Epithelial cell of prostate (primary cell): Measurements from ENCODE around the gene OR6S1.
"Not testable (repeated sequence)": the region's sequence is repeated elsewhere in the genome, so short reads cannot be mapped to it uniquely, and the experiment has no call there.

ENCODE experiments used
- DNase-seq: peaks from one replicate; pipeline ENCODE4 v3.0.0-alpha.2; 2011; ENCODE audit warnings: low read depth, low spot score
- H3K27ac ChIP-seq: fragments of 450-650 bp; 2 replicates; pipeline ENCODE4 v1.5.1; 2017; ENCODE audit warnings: mild to moderate bottlenecking

Gene OR6S1

GRCh38 chr14:20613094-20614037, 28.1 kb downstream of the OR6S1 start:
- peak; percentile 95 for DNase-seq
- H3K27ac ChIP-seq = peak overlapping the region; percentile 66

GRCh38 chr14:20612403-20612802, 29.1 kb downstream of the OR6S1 start:
- peak overlapping the region; percentile 66 for H3K27ac ChIP-seq
- DNase-seq = no peak

DNA sequence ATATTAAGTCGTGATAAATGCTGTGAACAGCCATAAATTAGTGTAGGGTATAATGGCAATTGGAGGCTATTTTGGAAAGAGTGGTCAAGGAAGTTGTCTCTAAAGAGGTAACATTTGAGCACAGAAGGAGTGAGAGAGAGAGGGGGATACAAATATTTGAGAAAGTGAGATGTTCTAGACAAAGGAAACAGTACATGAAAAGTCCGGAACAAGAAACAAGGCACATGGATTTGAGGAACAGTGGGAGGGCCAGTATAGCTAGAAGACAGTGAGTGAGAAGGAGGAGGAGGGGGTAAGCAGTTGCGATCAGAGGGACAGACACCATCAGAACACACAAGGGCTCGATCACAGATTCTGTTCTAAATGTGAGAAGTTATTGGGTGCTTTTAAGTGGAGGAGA, 30.2 kb downstream of the OR6S1 start:
- no peak for DNase-seq
- H3K27ac ChIP-seq = no peak overlapping the region

- no peak for DNase-seq
- H3K27ac ChIP-seq = peak overlapping the region; percentile 45
These were observed 31.3 kb downstream of the OR6S1 start for GRCh38 chr14:20610002-20610765.

DNA sequence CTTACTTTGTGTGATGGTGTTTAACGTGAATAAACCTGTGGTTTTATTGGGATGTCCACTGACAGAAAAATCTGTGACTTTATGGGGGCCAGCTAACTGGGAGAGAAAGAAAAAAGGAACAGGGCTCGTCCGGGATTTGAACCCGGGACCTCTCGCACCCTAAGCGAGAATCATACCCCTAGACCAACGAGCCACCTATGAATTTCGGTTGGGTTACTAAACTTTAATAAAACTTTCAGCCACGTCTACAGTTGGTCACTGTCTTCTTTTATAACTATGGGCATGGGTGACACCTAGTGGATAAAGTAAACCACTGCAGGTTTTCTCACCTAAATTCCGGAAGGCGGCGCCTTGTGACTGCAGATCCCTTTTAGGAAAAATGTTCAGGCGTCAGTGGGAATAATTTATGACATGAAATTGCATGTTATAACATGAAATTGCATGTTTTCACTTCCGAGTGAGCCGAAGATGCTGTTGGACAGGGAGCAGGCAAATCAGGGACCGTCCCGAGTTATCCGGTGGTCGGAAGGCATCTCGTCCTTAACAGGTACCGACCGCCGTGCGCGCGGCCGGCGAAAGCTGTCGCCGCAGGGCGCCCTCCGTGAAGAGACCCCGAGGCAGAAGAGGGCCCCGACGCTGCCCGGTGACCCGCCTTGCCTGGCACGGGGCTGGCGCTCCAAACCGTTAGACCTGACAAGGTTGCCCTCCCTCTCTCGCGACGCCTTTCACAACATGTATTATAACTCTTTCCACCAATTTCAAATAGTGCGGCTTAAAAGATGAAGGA, 32.1 kb downstream of the OR6S1 start:
- peak overlapping the region; percentile 45 for H3K27ac ChIP-seq

DNA sequence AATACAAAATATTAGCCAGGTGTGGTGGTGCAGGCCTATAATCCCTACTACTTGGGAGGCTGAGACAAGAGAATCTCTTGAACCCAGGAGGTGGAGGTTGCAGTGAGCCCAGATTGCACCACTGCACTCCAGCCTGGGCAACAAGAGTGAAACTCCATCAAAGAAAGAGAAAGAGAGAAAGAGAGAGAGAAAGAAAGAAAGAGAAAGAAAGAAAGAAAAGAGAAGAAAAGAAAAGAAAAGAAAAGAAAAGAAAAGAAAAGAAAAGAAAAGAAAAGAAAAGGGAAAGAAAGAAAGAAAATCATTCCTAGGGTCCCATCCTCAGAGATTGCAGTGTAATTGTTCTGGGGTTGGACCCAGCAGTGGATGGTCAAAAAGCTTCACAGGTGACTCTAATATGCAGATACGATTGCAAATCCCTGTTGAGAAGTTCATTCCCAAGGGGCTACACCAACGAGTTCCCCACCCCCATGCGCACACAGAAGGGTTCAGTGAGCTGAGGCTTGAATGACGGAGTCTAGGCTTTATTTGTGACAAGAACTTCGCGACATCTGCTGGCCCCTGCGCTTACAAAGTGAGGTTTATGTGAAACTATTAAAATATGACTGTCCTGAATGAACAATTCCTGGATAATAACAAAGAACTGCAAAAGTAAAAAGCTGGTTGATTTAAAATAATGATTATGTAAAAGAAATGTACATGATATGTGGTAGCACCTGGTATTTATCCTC, 32.9 kb downstream of the OR6S1 start:
- H3K27ac ChIP-seq = no peak overlapping the region
- no peak for DNase-seq

More for the DNA sequence above, 32.1 kb downstream of the OR6S1 start:
- DNase-seq = peak; percentile 59

- no peak for DNase-seq
- no peak overlapping the region for H3K27ac ChIP-seq
These were observed 33.9 kb downstream of the OR6S1 start for GRCh38 chr14:20607617-20608016.

DNA sequence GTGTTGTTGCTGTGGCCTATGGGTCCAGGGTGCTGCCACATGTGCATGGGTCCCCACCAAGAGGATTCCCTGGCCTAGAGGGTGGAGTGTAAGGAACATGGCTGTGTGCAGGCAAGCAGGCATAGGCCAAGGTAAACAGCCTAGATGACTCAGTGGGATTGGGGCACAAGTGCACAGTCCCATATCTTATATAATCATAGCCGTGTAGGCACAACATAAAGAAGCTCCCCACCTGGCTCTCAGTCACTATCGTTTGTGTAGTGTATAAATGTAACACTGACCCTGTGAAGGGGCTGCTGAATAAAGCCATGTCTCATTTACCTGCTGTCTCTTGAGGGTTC, 34.6 kb downstream of the OR6S1 start:
- H3K27ac ChIP-seq = no peak overlapping the region
- no peak for DNase-seq

GRCh38 chr14:20606190-20606901, 35.1 kb downstream of the OR6S1 start:
- no peak for DNase-seq
- no peak overlapping the region for H3K27ac ChIP-seq

- no peak for DNase-seq
These were observed 37.4 kb downstream of the OR6S1 start for GRCh38 chr14:20603813-20604690.

GRCh38 chr14:20602583-20602982, 38.9 kb downstream of the OR6S1 start:
- DNase-seq = no peak

More at GRCh38 chr14:20603813-20604690, 37.4 kb downstream of the OR6S1 start:
- no peak overlapping the region for H3K27ac ChIP-seq

GRCh38 chr14:20601522-20601921, 40.0 kb downstream of the OR6S1 start:
- DNase-seq = no peak
- H3K27ac ChIP-seq = no peak overlapping the region

More at GRCh38 chr14:20602583-20602982, 38.9 kb downstream of the OR6S1 start:
- no peak overlapping the region for H3K27ac ChIP-seq

DNA sequence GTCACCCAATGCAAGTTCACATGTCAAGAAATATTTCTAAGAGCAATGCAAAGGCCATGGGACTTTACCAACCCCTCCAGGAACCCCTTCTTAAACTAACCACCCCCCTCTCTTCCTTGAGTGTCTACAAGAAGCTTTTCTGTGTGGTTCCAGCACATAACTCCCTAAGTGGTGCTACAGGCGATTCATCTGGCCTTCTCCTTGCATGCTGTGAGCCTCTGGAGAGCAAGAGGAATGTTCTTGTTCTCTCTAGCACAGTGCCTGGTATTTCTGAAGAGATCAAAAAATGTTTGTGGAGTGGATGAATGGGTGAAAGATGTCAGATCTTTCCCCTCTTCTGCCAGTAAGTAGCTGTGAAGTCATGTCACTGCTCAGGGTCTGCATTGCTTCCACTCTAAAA, 44.4 kb downstream of the OR6S1 start:
- no peak overlapping the region for H3K27ac ChIP-seq
- DNase-seq = no peak

DNA sequence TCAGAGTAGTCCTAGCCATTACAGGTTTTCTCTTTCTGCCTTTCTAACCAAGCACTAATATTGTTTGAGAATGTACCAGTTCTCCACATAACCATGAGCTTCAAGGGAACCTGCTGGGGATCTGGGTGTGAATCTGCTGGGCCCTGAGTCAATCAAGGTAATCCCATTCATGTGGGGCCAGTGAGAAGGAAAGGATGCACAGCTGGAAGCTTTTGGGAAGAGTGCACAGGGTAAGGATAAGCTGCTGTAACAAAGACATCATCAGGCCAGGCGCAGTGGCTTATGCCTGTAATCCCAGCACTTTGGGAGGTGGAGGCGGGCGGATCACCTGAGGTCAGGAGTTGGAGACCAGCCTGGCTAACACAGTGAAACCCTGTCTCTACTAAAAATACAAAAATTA, 45.8 kb downstream of the OR6S1 start:
- not testable (repeated sequence) for DNase-seq, H3K27ac ChIP-seq

DNA sequence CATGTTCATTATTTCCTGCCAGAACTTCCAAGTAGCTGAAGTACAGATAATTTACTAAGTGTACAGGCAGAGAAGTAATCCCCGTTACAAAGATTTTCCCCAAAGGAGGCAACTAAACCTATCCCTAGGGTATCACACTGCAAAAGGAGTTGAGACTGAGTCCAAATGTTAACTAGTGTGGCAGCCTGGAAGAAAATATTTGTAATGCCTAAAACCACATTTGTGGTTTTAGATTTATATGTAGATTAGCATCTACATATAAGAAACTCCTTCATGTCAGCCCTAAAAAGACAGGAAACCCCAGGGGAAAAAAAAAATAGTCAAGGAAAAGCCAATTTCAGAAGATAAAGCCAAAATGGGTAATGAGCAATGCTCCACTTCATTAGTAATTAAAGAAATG, 48.9 kb downstream of the OR6S1 start:
- no peak for DNase-seq
- H3K27ac ChIP-seq = no peak overlapping the region

DNA sequence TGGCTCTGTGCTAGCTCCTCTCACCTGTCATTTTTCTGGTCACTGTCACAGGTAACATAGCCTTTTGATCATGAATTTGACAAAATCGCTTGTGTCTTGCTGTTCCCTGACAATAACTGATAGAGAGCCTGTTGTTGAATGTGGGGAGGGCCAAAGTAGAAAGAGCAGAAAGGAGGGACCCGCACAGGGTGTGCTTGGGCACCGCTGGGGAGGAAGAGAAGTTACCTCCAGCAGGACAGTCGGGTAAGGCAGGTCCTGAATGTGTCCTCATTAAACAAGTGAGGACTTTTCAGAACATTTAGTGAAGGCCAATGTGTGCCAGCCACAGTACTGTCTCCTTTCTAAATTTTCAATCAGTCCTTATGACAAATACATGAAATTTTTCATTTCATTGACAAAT, 50.3 kb downstream of the OR6S1 start, which contains the start of gene RNASE12:
Gene RNASE12 (minus strand): TSS at position 142 of the 400 bp plus-strand sequence. CDS start 653 bp downstream, outside the sequence.
- H3K27ac ChIP-seq = no peak within 1 kb of the TSS
- DNase-seq = no peak
